GM23338 (cell line): ENCODE measurements around the gene RAET1G. TPM values are rescaled to one million over a fixed set of nuclear protein-coding genes. Genes with fewer than 3 reads are reported as not detected.

ENCODE experiments used
- ATAC-seq: fragments of 200-7000 bp; cut with Tn5 transposase; 3 replicates; pipeline ENCODE4 v1.9.1; 2020
- DNase-seq: peaks from one replicate; pipeline ENCODE4 v3.0.0-alpha.2; 2015; ENCODE audit warnings: low spot score
- H2AFZ ChIP-seq: fragments of 200-600 bp; sonication (generic); 2 replicates; pipeline ENCODE4 v1.8.0; 2016; ENCODE audit warnings: antibody characterized with exemption, mild to moderate bottlenecking, moderate library complexity
- H3F3A ChIP-seq: fragments of 200-600 bp; sonication (generic); replicated peaks from 2 replicates; pipeline ENCODE4 v1.8.0; 2017; ENCODE audit warnings: antibody characterized with exemption, mixed run types, low read depth
- H3K27ac ChIP-seq: fragments of 200-600 bp; sonication (generic); 2 replicates; pipeline ENCODE4 v1.6.1; 2016; ENCODE audit warnings: low read depth
- H3K27me3 ChIP-seq: fragments of 200-600 bp; sonication (generic); 2 replicates; pipeline ENCODE4 v1.8.0; 2016; ENCODE audit warnings: mild to moderate bottlenecking, mixed run types, moderate library complexity; ENCODE audit not compliant: insufficient read depth
- H3K36me3 ChIP-seq: fragments of 200-600 bp; sonication (generic); 2 replicates; pipeline ENCODE4 v1.8.0; 2016; ENCODE audit warnings: mild to moderate bottlenecking; ENCODE audit not compliant: insufficient read depth
- H3K4me1 ChIP-seq: fragments of 200-600 bp; sonication (generic); 2 replicates; pipeline ENCODE4 v1.8.0; 2016; ENCODE audit warnings: mild to moderate bottlenecking, moderate library complexity; ENCODE audit not compliant: insufficient read depth
- H3K4me2 ChIP-seq: fragments of 200-600 bp; sonication (generic); 2 replicates; pipeline ENCODE4 v1.7.1; 2017; ENCODE audit warnings: mixed run types
- H3K4me3 ChIP-seq: fragments of 200-600 bp; sonication (generic); 2 replicates; pipeline ENCODE4 v1.6.1; 2016; ENCODE audit warnings: mixed run types
- H3K79me2 ChIP-seq: fragments of 200-600 bp; sonication (generic); replicated peaks from 2 replicates; pipeline ENCODE4 v1.8.0; 2017; ENCODE audit warnings: mild to moderate bottlenecking; ENCODE audit not compliant: insufficient read depth
- H3K9me2 ChIP-seq: fragments of 200-600 bp; sonication (generic); 2 replicates; pipeline ENCODE4 v1.8.0; 2017; ENCODE audit not compliant: insufficient read depth
- H4K20me1 ChIP-seq: fragments of 200-600 bp; sonication (generic); replicated peaks from 2 replicates; pipeline ENCODE4 v1.8.0; 2017; ENCODE audit warnings: mild to moderate bottlenecking; ENCODE audit not compliant: insufficient read depth
- H3K27ac Mint-ChIP-seq: 2 replicates; pipeline ENCODE4 v1.8.0; 2020; ENCODE audit warnings: inconsistent platforms, mild to moderate bottlenecking, moderate library complexity, mixed read lengths
- H3K27me3 Mint-ChIP-seq: 3 replicates; pipeline ENCODE4 v1.8.0; 2022; ENCODE audit warnings: low read depth, mild to moderate bottlenecking, moderate library complexity, mixed read lengths, inconsistent platforms; ENCODE audit not compliant: insufficient read depth, poor library complexity
- H3K36me3 Mint-ChIP-seq: 3 replicates; pipeline ENCODE4 v1.8.0; 2021; ENCODE audit warnings: low read depth, mild to moderate bottlenecking, inconsistent platforms, moderate library complexity, mixed read lengths
- H3K4me1 Mint-ChIP-seq: 3 replicates; pipeline ENCODE4 v1.8.0; 2020; ENCODE audit warnings: mild to moderate bottlenecking, inconsistent platforms, mixed read lengths
- H3K4me3 Mint-ChIP-seq: 3 replicates; pipeline ENCODE4 v1.8.0; 2021; ENCODE audit warnings: moderate library complexity, mild to moderate bottlenecking, inconsistent platforms, mixed read lengths
- H3K9me3 Mint-ChIP-seq: 3 replicates; pipeline ENCODE4 v1.8.0; 2020; ENCODE audit warnings: moderate library complexity, mild to moderate bottlenecking, inconsistent platforms, mixed read lengths
- CREB1 ChIP-seq: fragments of 250-450 bp; sonication (Bioruptor Pico); IDR thresholded peaks from 2 replicates; pipeline ENCODE4 v1.5.0; 2020; ENCODE audit warnings: low read depth, mild to moderate bottlenecking, moderate library complexity
- ETS1 ChIP-seq: IDR thresholded peaks from 2 replicates; pipeline ENCODE4 v1.6.1; 2016; ENCODE audit warnings: antibody characterized with exemption
- POLR2AphosphoS5 ChIP-seq: IDR thresholded peaks from 2 replicates; pipeline ENCODE4 v1.6.1; 2016; ENCODE audit warnings: antibody characterized with exemption, low read depth
- polyA plus RNA-seq: library from polyadenylated mRNA; unstranded; fragments of >200 nt; fragmentation: Nextera tagmentation; extraction: Ambion mirVana; gene quantifications from 2 replicates; pipeline ENCODE4 v1.2.1, GENCODE V29; 2016
- total RNA-seq: library from RNA; depleted of rRNA; stranded (reverse); fragments of >200 nt; shearing (Covaris generic); gene quantifications from 2 replicates; pipeline ENCODE4 v1.2.3, GENCODE V29; 2014
- TF ChIP-seq, protein P1 (sequence below), 2 experiments: fragments of 200-600 bp in 1 of 2; sonication (generic) in 1 of 2; conservative IDR thresholded peaks; 2 replicates each; pipeline versions ENCODE4 v1.5.1 to v1.6.1; 2016 to 2017; ENCODE audit warnings: antibody characterized with exemption in 2 of 2, low read depth in 2 of 2, mild to moderate bottlenecking in 2 of 2, moderate library complexity in 1 of 2

Gene RAET1G
- total and polyA plus RNA-seq, 2 experiments from 2014 or later = not detected

DNA sequence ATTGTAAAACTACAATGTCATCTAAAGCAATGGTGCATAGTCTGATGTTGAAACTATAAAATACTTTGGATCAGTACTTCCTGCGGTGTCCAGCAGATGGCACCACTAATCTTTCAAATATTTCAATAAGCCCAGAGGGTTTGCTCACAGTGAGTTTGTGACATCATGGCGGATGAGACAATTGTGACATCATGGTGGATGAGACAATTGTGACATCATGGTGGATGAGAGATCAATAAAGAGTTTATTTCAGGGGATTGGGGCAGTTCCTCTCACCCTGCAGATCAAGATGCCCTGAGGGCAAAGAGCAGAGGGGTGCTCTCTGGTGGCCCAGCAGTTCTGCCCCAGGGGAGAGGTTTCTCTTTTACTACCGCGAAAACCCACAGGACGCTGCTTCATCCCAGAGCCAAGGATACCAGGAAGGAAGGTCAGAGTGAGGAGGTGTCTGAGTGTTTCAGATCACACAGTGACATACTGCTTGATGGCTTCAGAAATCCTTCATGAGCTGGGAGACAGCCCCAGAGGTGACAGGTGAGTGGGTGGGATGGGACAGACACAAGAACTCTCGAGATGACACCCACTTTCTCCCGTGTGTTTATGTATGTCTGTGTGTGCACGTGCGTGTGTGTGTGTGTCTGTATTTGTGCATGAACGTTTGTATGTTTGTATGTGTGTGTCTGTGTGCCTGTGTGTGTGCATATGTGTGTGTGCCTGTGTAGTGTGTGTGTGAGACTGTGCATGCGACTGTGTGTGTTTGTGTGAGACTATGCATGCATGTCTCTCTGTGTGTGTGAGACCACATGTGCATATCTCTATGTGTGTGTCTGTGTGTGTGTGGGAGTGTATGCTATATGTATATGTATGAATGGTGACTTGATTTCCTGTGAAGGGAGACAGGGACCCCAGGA lies 11.6 kb upstream of the RAET1G start:
- peaks cover 53% of the 10 kb centered on the region for H3K27me3 Mint-ChIP-seq
- no peak overlapping the region for H3K27ac Mint-ChIP-seq
- TF ChIP-seq ETS1 (no peak), CREB1 (CRISPR knock-in tag) (peak; percentile 97), POLR2AphosphoS5 (no peak)
- TF ChIP-seq, protein P1, sequence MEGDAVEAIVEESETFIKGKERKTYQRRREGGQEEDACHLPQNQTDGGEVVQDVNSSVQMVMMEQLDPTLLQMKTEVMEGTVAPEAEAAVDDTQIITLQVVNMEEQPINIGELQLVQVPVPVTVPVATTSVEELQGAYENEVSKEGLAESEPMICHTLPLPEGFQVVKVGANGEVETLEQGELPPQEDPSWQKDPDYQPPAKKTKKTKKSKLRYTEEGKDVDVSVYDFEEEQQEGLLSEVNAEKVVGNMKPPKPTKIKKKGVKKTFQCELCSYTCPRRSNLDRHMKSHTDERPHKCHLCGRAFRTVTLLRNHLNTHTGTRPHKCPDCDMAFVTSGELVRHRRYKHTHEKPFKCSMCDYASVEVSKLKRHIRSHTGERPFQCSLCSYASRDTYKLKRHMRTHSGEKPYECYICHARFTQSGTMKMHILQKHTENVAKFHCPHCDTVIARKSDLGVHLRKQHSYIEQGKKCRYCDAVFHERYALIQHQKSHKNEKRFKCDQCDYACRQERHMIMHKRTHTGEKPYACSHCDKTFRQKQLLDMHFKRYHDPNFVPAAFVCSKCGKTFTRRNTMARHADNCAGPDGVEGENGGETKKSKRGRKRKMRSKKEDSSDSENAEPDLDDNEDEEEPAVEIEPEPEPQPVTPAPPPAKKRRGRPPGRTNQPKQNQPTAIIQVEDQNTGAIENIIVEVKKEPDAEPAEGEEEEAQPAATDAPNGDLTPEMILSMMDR (conservative IDR thresholded peaks at IDR 0.05; ENCODE audit: low read depth in 2 of 2) = peak; percentile 73 to 93
- H3K9me2 ChIP-seq = no peaks in the 10 kb centered on the region
- no peak; the same call in 2 of the 3 replicates for ATAC-seq
- no peaks in the 10 kb centered on the region; the same call in 2 of the 3 replicates for H3K36me3 Mint-ChIP-seq
- H3F3A ChIP-seq = no peaks in the 10 kb centered on the region
- H3K4me1 Mint-ChIP-seq = peaks cover 6% of the 10 kb centered on the region
- peaks cover 84% of the 10 kb centered on the region for H3K27me3 ChIP-seq
- no peak overlapping the region for H3K4me3 Mint-ChIP-seq
- H3K4me2 ChIP-seq = no peak overlapping the region
- H3K4me3 ChIP-seq = no peak overlapping the region
- H3K9me3 Mint-ChIP-seq = peaks cover 2% of the 10 kb centered on the region; the same call in 2 of the 3 replicates
- H2AFZ ChIP-seq = no peak overlapping the region
- H3K79me2 ChIP-seq = no peaks in the 10 kb centered on the region
- H4K20me1 ChIP-seq = no peaks in the 10 kb centered on the region; the same call in 1 of the 2 replicates
- DNase-seq = peak; percentile 81
- H3K4me1 ChIP-seq = peaks cover 8% of the 10 kb centered on the region; the same call in 1 of the 2 replicates
- no peaks in the 10 kb centered on the region for H3K36me3 ChIP-seq
- no peak overlapping the region for H3K27ac ChIP-seq

GRCh38 chr6:149933461-149933860 lies 10.5 kb upstream of the RAET1G start:
- peaks cover 82% of the 10 kb centered on the region for H3K27me3 ChIP-seq
- H4K20me1 ChIP-seq = no peaks in the 10 kb centered on the region
- no peaks in the 10 kb centered on the region; the same call in 1 of the 2 replicates for H3K4me1 ChIP-seq
- no peak overlapping the region for H3K27ac ChIP-seq
- H3K79me2 ChIP-seq = no peaks in the 10 kb centered on the region
- DNase-seq (no peak), ATAC-seq (no peak)
- no peaks in the 10 kb centered on the region for H3K9me2 ChIP-seq
- no peak overlapping the region for H3K4me3 Mint-ChIP-seq
- TF ChIP-seq POLR2AphosphoS5 = no peak
- TF ChIP-seq ETS1 = no peak
- H3K27me3 Mint-ChIP-seq = peaks cover 45% of the 10 kb centered on the region
- H2AFZ ChIP-seq = no peak overlapping the region
- H3K27ac Mint-ChIP-seq = no peak overlapping the region
- no peaks in the 10 kb centered on the region for H3K36me3 Mint-ChIP-seq
- H3F3A ChIP-seq = no peaks in the 10 kb centered on the region
- H3K4me1 Mint-ChIP-seq = no peaks in the 10 kb centered on the region; the same call in 2 of the 3 replicates
- H3K4me3 ChIP-seq = no peak overlapping the region
- H3K36me3 ChIP-seq = no peaks in the 10 kb centered on the region
- no peaks in the 10 kb centered on the region for H3K9me3 Mint-ChIP-seq
- H3K4me2 ChIP-seq = no peak overlapping the region
